SU-DHL-6 (cell line): Measurements from ENCODE around the gene POLR2I.

Experiments used
- CTCF ChIP-seq: fragments of 200-600 bp; sonication (generic); IDR thresholded peaks from one replicate; pipeline ENCODE4 v1.5.1; 2017; ENCODE audit warnings: antibody characterized with exemption, mild to moderate bottlenecking, low read length, moderate library complexity; ENCODE audit not compliant: insufficient read depth, poor library complexity, severe bottlenecking
- EZH2phosphoT487 ChIP-seq: fragments of 200-600 bp; sonication (generic), shearing (Covaris generic); conservative IDR thresholded peaks from 2 replicates; pipeline ENCODE4 v1.6.1; 2018; ENCODE audit warnings: mild to moderate bottlenecking, antibody characterized with exemption, low read length, moderate library complexity, mixed read lengths

GRCh38 chr19:36139473-36140303 lies 25.0 kb upstream of the POLR2I start, which contains the start of gene CAPNS1:
- TF ChIP-seq CTCF (no peak), EZH2phosphoT487 (no peak)
